Thymus (tissue), 11 donors: ENCODE data around the gene CYB561D1. TPM values are rescaled to one million over a fixed set of nuclear protein-coding genes. Genes with fewer than 3 reads are reported as not detected.

Experiments used
- DNase-seq, 9 donors: peaks; one replicate each; pipeline ENCODE4 v3.0.0-alpha.2; 2013; ENCODE audit warnings: low spot score in 9 of 9, low read depth in 6 of 9, missing footprints in 1 of 9
- H3K27ac ChIP-seq, 2 donors: one replicate each; pipeline ENCODE4 v1.5.1; 2013; ENCODE audit warnings: control low read depth in 1 of 2, low read depth in 1 of 2, low read length in 1 of 2, mild to moderate bottlenecking in 1 of 2, moderate library complexity in 1 of 2
- H3K27me3 ChIP-seq, 2 donors: one replicate each; pipeline ENCODE4 v1.5.1; 2013; ENCODE audit warnings: low read length in 1 of 2; ENCODE audit not compliant: control insufficient read depth in 2 of 2, insufficient read depth in 1 of 2
- H3K36me3 ChIP-seq, 2 donors: one replicate each; pipeline ENCODE4 v1.5.1; 2013; ENCODE audit warnings: low read length in 1 of 2, mild to moderate bottlenecking in 1 of 2, moderate library complexity in 1 of 2; ENCODE audit not compliant: control insufficient read depth in 2 of 2, insufficient read depth in 2 of 2
- H3K4me1 ChIP-seq, 2 donors: one replicate each; pipeline ENCODE4 v1.5.1; 2013; ENCODE audit warnings: low read length in 2 of 2; ENCODE audit not compliant: control insufficient read depth in 2 of 2, insufficient read depth in 2 of 2
- H3K4me3 ChIP-seq, 2 donors: one replicate each; pipeline ENCODE4 v1.5.1; 2013; ENCODE audit warnings: low read length in 2 of 2, control low read depth in 1 of 2, mild to moderate bottlenecking in 1 of 2
- H3K9me3 ChIP-seq, 2 donors: one replicate each; pipeline ENCODE4 v1.5.1; 2013; ENCODE audit warnings: low read length in 1 of 2, mild to moderate bottlenecking in 1 of 2; ENCODE audit not compliant: control insufficient read depth in 2 of 2, insufficient read depth in 1 of 2
- WGBS: extraction: QIAGEN DNeasy Blood & Tissue Kit; methylation state at CpG from one replicate; pipeline ENCODE4 v1.1.7; 2013; 5-methylcytosine and 5-hydroxymethylcytosine counted together
- polyA plus RNA-seq: library from polyadenylated mRNA; stranded (reverse); fragments of 200-250 nt; gene quantifications from one replicate; pipeline ENCODE4 v1.2.3, GENCODE V29; 2013
- total RNA-seq: library from RNA; stranded (reverse); fragments of 120-200 nt; gene quantifications from one replicate; pipeline ENCODE4 v1.2.4, GENCODE V29; 2013
- donor health status: healthy.

CYB561D1 gene
- total and polyA plus RNA-seq, 2 donors: 3.3 to 9.4 TPM

- Histone ChIP-seq H3K27ac (no peak overlapping the region), H3K9me3 (peaks cover 0 to 4% of the 10 kb centered on the region in 2 donors), H3K4me3 (no peak overlapping the region), H3K27me3 (peaks cover 0 to 28% of the 10 kb centered on the region in 2 donors), H3K4me1 (peaks cover 4 to 17% of the 10 kb centered on the region in 2 donors), H3K36me3 (no peaks in the 10 kb centered on the region)
- WGBS: 95% methylated on average over 2 of the region's 2 CpGs
- DNase-seq: no peak
Measured at GRCh38 chr1:109513110-109513710, 19.3 kb downstream of the CYB561D1 start.

GRCh38 chr1:109514846-109515245 is 21.0 kb downstream of the CYB561D1 start:
- H3K4me3 ChIP-seq: no peak overlapping the region
- no peak for DNase-seq
- H3K27me3 ChIP-seq: peaks cover 0 to 14% of the 10 kb centered on the region in 2 donors
- peaks cover 0 to 4% of the 10 kb centered on the region in 2 donors for H3K9me3 ChIP-seq
- 88% methylated on average over 3 of the region's 3 CpGs for WGBS
- no peak overlapping the region for H3K27ac ChIP-seq
- H3K4me1 ChIP-seq: peaks cover 4 to 9% of the 10 kb centered on the region in 2 donors
- no peaks in the 10 kb centered on the region for H3K36me3 ChIP-seq

- no peak overlapping the region for H3K27ac ChIP-seq
- H3K4me3 ChIP-seq: no peak overlapping the region
- no peaks in the 10 kb centered on the region for H3K4me1 ChIP-seq
- H3K36me3 ChIP-seq: no peaks in the 10 kb centered on the region
- WGBS: 94% methylated on average over 5 of the region's 5 CpGs
- no peaks in the 10 kb centered on the region for H3K9me3 ChIP-seq
- DNase-seq: no peak
- peaks cover 0 to 6% of the 10 kb centered on the region in 2 donors for H3K27me3 ChIP-seq
Measured at GRCh38 chr1:109516872-109517271, 23.0 kb downstream of the CYB561D1 start.

GRCh38 chr1:109517337-109517736 is 23.4 kb downstream of the CYB561D1 start:
- Histone ChIP-seq H3K4me3 (no peak overlapping the region), H3K27me3 (peaks cover 0 to 6% of the 10 kb centered on the region in 2 donors), H3K9me3 (no peaks in the 10 kb centered on the region), H3K27ac (no peak overlapping the region), H3K4me1 (no peaks in the 10 kb centered on the region), H3K36me3 (no peaks in the 10 kb centered on the region)
- WGBS: 96% methylated on average over 5 of the region's 5 CpGs
- DNase-seq: no peak

DNA sequence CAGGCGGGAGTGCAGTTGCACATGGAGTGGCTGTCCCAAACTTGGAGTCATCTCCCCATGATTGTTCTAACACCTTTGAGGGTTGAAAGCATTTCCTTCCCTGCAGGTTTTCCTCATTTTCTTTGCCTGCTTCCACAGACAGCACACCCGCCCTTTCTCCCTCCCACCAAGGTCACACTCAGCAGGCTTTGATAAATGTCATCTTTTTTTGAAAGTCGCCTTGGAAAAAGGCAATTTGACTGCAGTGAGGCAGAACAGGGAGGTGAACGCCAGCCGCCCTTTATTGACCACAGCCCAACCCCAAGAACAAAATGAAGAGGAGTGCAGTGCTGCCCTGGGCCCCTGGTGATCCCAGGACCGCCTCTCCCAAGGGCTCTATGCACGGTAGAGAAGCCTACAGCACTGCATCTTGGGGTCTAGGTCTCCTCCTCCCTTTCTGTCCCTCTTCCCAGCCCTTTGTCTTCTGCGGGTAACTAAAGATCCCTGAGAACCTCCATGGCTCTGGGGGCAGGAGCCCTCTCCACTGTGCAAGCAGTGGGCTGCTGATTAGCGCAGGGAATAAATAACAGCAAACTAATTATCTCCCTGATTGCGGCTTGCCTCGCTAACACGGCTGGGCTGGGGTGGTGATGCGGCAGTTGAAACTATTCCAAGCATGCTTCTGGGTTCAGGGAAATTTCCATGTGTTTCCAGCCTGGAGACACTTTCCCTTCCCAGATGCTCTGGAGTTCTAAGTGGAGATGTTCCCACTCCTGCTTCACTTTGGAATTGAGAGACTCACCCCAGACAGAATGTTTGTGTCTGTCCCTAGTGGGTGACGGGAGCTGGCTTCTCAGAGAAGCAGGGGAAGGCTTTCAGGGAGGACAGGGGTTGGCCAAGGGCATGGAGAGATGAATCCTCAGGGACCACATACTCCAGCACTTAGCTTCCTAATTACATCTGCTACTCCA is 27.4 kb downstream of the CYB561D1 start:
- Histone ChIP-seq H3K4me3 (no peak overlapping the region), H3K4me1 (no peaks in the 10 kb centered on the region), H3K36me3 (no peaks in the 10 kb centered on the region), H3K9me3 (no peaks in the 10 kb centered on the region), H3K27me3 (peaks cover 0 to 6% of the 10 kb centered on the region in 2 donors), H3K27ac (no peak overlapping the region)
- WGBS: 94% methylated on average over 14 of the region's 14 CpGs
- no peak for DNase-seq

GRCh38 chr1:109522026-109522425 is 28.1 kb downstream of the CYB561D1 start:
- H3K36me3 ChIP-seq: no peaks in the 10 kb centered on the region
- no peak overlapping the region for H3K27ac ChIP-seq
- H3K4me3 ChIP-seq: no peak overlapping the region
- H3K27me3 ChIP-seq: peaks cover 0 to 6% of the 10 kb centered on the region in 2 donors
- H3K4me1 ChIP-seq: no peaks in the 10 kb centered on the region
- DNase-seq: no peak
- H3K9me3 ChIP-seq: no peaks in the 10 kb centered on the region
- 96% methylated on average over 7 of the region's 7 CpGs for WGBS

DNA sequence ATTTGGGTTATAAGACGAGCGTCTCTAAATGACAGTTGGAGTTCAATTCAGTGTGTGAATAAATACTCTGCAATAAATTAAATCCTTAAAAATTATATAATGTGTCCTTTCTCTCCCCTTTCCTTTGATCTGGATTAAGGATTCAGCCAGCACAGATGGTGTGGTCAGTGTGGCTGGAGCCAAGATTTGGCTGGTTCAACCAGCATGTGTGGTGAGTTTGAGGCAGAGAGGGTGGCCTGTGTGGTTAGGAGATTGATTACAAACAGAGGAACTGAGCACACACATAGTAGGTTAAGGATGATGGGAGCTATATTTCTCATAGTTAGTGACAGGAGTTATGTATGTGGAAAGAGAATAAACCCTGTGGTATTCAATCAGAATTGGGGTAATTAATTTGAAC is 29.8 kb downstream of the CYB561D1 start:
- no peak for DNase-seq
- Histone ChIP-seq H3K27me3 (peaks cover 0 to 6% of the 10 kb centered on the region in 2 donors), H3K4me1 (no peaks in the 10 kb centered on the region), H3K27ac (no peak overlapping the region), H3K4me3 (no peak overlapping the region), H3K9me3 (no peaks in the 10 kb centered on the region), H3K36me3 (no peaks in the 10 kb centered on the region)
- WGBS: over 99% methylated on average over 2 of the region's 2 CpGs

DNA sequence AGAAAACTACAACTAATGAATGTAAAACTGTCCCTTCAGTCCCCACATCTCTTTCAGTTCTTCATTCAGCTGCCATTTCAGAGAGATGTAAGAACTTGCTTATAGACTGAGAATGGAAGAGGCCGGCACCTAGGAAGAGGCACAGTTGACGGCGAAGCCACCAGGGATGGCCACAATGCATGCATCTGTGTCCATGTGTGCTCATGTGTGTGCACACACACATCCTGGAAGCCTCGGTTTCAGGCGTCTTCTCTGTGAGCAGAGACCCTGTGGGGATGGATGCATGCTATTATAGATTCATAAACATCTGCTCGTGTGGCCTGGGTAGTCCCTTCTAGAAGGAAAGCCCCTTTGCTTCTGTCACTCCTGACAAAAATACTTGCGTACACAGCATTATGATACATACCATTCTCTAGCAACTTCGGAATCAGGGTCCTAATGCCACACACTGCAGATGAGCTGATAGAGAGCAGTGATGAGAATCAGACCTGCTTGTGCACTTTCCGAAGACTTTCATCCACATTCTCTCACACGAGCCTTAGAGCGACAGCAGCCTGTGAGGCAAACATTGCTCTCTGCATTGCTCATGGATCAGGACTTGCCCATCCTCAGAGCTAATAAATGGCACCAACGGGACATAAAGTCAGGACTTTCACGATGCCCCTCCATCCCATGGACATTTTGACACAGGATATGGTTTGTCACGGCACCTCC is 33.4 kb downstream of the CYB561D1 start:
- DNase-seq: no peak
- H3K27me3 ChIP-seq: no peaks in the 10 kb centered on the region
- H3K4me3 ChIP-seq: no peak overlapping the region
- peaks cover 4 to 27% of the 10 kb centered on the region in 2 donors for H3K4me1 ChIP-seq
- 88% methylated on average over 14 of the region's 14 CpGs for WGBS
- H3K9me3 ChIP-seq: no peaks in the 10 kb centered on the region
- H3K36me3 ChIP-seq: no peaks in the 10 kb centered on the region
- H3K27ac ChIP-seq: no peak overlapping the region
